ENCODE data around the gene SEMA3F.

SEMA3F gene

DNA sequence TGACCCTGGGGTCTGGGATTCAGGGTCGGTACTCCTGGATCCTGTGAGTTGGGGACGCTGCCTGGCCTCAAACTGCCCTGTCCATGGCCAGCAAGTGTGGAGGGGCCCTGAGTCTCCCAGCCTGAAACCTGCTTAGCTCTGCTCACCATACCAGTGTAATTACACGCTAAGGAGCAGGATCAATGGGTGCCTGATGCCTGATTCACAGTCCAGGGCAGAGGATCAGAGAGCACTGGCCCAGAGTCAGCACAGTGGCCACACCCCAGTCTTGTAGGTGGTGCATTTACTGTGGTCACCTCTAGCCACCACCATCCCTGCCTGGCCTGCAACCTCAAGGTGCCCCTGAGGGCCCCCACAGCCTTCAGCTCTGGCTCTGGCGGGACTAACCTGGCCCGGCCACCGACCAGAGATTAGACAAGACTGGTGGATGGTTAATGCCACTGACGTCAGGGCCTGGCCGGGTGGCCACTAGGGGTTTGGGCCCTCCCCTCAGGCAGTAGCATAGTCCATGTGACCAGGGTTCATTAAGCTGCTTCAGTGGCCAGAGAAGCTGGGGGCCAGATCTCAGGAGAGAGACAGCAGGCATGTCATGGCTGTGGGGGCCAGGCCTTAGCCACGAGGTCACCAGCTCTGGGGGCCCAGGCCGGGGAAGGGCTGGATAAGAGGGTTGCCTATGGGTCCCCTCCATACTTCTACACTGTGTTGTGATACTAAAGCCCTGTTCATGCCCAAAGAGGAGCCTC is 46.6 kb downstream of the SEMA3F start:
- H3K4me3 ChIP-seq (ENCODE audit: insufficient read depth in 1 of 2, low read depth in 1 of 2, low read length in 2 of 2): no peak overlapping the region
- H3K27me3 ChIP-seq (ENCODE audit: control insufficient read depth in 1 of 2, insufficient read depth in 1 of 2, low read length in 2 of 2): peaks cover 56 to 74% of the 10 kb centered on the region in 2 experiments
- no peak overlapping the region for H2AFZ ChIP-seq (ENCODE audit: low read depth, low read length)
- no peaks in the 10 kb centered on the region for H3K9me3 ChIP-seq (ENCODE audit: control insufficient read depth, low read length)
- no peak overlapping the region for H3K4me2 ChIP-seq (ENCODE audit: low read length, poor library complexity, severe bottlenecking)
- no peak overlapping the region for H2AK5ac ChIP-seq (ENCODE audit: low read length, severe bottlenecking)
- no peak overlapping the region for H4K91ac ChIP-seq (ENCODE audit: low read length)
- no peaks in the 10 kb centered on the region for H3K36me3 ChIP-seq (ENCODE audit: control insufficient read depth in 1 of 2, insufficient read depth in 2 of 2, low read depth in 1 of 2, low read length in 2 of 2)
- H2BK5ac ChIP-seq (ENCODE audit: low read depth, low read length, poor library complexity, severe bottlenecking): no peak overlapping the region
- H4K8ac ChIP-seq (ENCODE audit: low read length): no peak overlapping the region
- no peak overlapping the region for H3K4ac ChIP-seq (ENCODE audit: low read depth in 1 of 2, low read length in 2 of 2)
- WGBS: 80% methylated on average over 10 of the region's 10 CpGs
- no peak overlapping the region for H2BK12ac ChIP-seq (ENCODE audit: low read length in 2 of 2)
- no peak overlapping the region for H3K9ac ChIP-seq (ENCODE audit: low read length)
- H3K18ac ChIP-seq (ENCODE audit: low read depth in 1 of 2, low read length in 2 of 2): no peak overlapping the region
- H3K14ac ChIP-seq (ENCODE audit: low read length in 2 of 2): no peak overlapping the region
- no peak overlapping the region for H3K27ac ChIP-seq (ENCODE audit: low read length, poor library complexity, severe bottlenecking)
- no peak overlapping the region for H3K23ac ChIP-seq (ENCODE audit: low read length in 2 of 2)
- H2BK15ac ChIP-seq (ENCODE audit: low read depth, poor library complexity, severe bottlenecking): no peak overlapping the region
- peaks cover 22% of the 10 kb centered on the region for H3K4me1 ChIP-seq (ENCODE audit: control insufficient read depth, insufficient read depth, low read depth, low read length)
- no peak overlapping the region for H2BK120ac ChIP-seq (ENCODE audit: low read depth, low read length)
- DNase-seq: no peak
- H3K79me1 ChIP-seq (replicated peaks; ENCODE audit: low read length, poor library complexity, severe bottlenecking): no peaks in the 10 kb centered on the region

DNA sequence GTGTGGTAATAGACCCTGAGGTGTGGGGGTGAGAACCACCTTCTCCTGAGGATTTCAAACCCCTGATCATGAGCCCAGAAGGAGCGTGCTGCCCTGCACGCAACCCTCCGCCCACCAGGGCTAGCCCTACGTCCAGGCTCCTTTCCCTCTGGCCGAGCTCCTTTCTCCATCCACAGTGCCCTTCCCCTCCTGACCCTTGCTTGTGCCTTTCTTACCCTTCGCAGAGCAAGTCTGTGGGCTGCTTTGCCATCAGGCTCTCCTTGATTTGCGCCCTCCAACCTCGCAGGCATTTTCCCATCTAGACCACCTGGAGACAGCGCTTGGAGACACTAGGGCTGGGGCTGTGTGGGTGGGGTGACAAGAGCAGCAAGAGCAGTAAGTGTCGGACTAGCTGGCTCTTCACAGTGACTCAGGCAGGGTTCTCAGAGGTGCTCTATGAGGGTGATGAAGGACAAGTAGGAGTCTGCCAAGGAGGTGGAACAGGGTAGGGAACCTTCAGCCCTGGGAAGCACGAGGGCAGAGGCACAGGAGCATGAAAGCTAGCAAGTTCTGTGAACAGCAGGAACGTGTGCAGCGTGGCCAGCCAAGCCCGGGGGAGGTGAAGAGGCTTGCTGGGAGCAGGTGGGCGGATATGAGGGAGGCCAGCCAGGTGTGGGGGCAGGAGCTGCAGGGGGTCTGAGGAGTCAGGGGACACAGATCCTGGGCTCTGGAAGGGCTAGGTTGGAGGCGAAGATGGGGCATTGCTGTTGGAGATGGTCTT is 47.4 kb downstream of the SEMA3F start:
- 84% methylated on average over 16 of the region's 16 CpGs for WGBS
- H2BK15ac ChIP-seq (ENCODE audit: low read depth, poor library complexity, severe bottlenecking): no peak overlapping the region
- no peak for DNase-seq
- no peak overlapping the region for H3K4me2 ChIP-seq (ENCODE audit: low read length, poor library complexity, severe bottlenecking)
- H3K9me3 ChIP-seq (ENCODE audit: control insufficient read depth, low read length): no peaks in the 10 kb centered on the region
- H4K8ac ChIP-seq (ENCODE audit: low read length): no peak overlapping the region
- H2BK5ac ChIP-seq (ENCODE audit: low read depth, low read length, poor library complexity, severe bottlenecking): no peak overlapping the region
- no peak overlapping the region for H3K18ac ChIP-seq (ENCODE audit: low read depth in 1 of 2, low read length in 2 of 2)
- no peaks in the 10 kb centered on the region for H3K79me1 ChIP-seq (replicated peaks; ENCODE audit: low read length, poor library complexity, severe bottlenecking)
- H3K27ac ChIP-seq (ENCODE audit: low read length, poor library complexity, severe bottlenecking): no peak overlapping the region
- H3K23ac ChIP-seq (ENCODE audit: low read length in 2 of 2): peak overlapping the region in 1 of 2 experiments; percentile 15
- H3K9ac ChIP-seq (ENCODE audit: low read length): no peak overlapping the region
- no peak overlapping the region for H2AK5ac ChIP-seq (ENCODE audit: low read length, severe bottlenecking)
- no peak overlapping the region for H3K14ac ChIP-seq (ENCODE audit: low read length in 2 of 2)
- no peaks in the 10 kb centered on the region for H3K36me3 ChIP-seq (ENCODE audit: control insufficient read depth in 1 of 2, insufficient read depth in 2 of 2, low read depth in 1 of 2, low read length in 2 of 2)
- H3K27me3 ChIP-seq (ENCODE audit: control insufficient read depth in 1 of 2, insufficient read depth in 1 of 2, low read length in 2 of 2): peaks cover 64 to 70% of the 10 kb centered on the region in 2 experiments
- H4K91ac ChIP-seq (ENCODE audit: low read length): no peak overlapping the region
- H3K4ac ChIP-seq (ENCODE audit: low read depth in 1 of 2, low read length in 2 of 2): no peak overlapping the region
- no peak overlapping the region for H3K4me3 ChIP-seq (ENCODE audit: insufficient read depth in 1 of 2, low read depth in 1 of 2, low read length in 2 of 2)
- H2AFZ ChIP-seq (ENCODE audit: low read depth, low read length): no peak overlapping the region
- no peak overlapping the region for H2BK120ac ChIP-seq (ENCODE audit: low read depth, low read length)
- no peak overlapping the region for H2BK12ac ChIP-seq (ENCODE audit: low read length in 2 of 2)
- H3K4me1 ChIP-seq (ENCODE audit: control insufficient read depth, insufficient read depth, low read depth, low read length): peaks cover 22% of the 10 kb centered on the region

DNA sequence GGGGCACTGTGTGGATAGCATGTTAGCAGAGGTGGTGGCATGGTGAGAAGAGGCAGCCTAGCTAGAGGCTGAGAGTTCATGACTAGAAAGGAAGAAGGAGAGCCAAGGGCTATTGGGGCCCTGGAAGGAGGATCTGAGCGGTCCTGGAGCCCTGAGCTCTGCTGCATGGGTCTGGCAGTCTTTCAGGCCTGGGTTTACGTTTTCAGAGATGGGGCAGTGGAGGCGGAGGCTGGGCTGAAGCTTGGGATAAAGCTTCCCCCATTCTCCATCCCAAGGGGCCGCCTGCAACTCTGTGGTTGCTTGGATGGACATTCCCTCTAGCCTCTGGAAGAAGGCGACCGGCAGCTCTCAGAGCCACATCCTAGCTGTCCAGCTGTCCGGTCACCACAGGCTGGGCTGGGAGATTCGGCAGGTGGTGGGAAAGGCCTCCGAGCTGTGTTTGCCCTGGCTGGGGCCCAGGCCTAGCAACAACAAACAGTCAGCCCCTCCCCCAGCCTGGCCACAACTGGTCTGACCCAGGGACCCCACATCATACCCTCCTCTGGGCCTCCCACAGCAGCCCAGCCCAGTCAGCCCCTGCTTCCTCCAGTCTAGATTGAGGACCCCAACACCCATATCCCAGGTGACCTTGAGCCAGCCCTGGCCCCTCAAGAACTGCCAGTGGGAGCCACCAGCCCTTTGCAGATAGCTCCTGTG is 48.1 kb downstream of the SEMA3F start:
- Histone ChIP-seq H3K36me3 (ENCODE audit: control insufficient read depth in 1 of 2, insufficient read depth in 2 of 2, low read depth in 1 of 2, low read length in 2 of 2) (no peaks in the 10 kb centered on the region), H3K27me3 (ENCODE audit: control insufficient read depth in 1 of 2, insufficient read depth in 1 of 2, low read length in 2 of 2) (peaks cover 67 to 74% of the 10 kb centered on the region in 2 experiments), H3K27ac (ENCODE audit: low read length, poor library complexity, severe bottlenecking) (no peak overlapping the region), H3K9me3 (ENCODE audit: control insufficient read depth, low read length) (no peaks in the 10 kb centered on the region), H3K4me3 (ENCODE audit: insufficient read depth in 1 of 2, low read depth in 1 of 2, low read length in 2 of 2) (no peak overlapping the region), H3K79me1 (replicated peaks; ENCODE audit: low read length, poor library complexity, severe bottlenecking) (no peaks in the 10 kb centered on the region), H3K4ac (ENCODE audit: low read depth in 1 of 2, low read length in 2 of 2) (no peak overlapping the region), H2AFZ (ENCODE audit: low read depth, low read length) (no peak overlapping the region), H2BK15ac (ENCODE audit: low read depth, poor library complexity, severe bottlenecking) (no peak overlapping the region), H3K4me1 (ENCODE audit: control insufficient read depth, insufficient read depth, low read depth, low read length) (peaks cover 22% of the 10 kb centered on the region), H2BK12ac (ENCODE audit: low read length in 2 of 2) (no peak overlapping the region), H3K14ac (ENCODE audit: low read length in 2 of 2) (no peak overlapping the region), H4K91ac (ENCODE audit: low read length) (no peak overlapping the region), H3K18ac (ENCODE audit: low read depth in 1 of 2, low read length in 2 of 2) (no peak overlapping the region), H2BK120ac (ENCODE audit: low read depth, low read length) (no peak overlapping the region), H3K23ac (ENCODE audit: low read length in 2 of 2) (no peak overlapping the region), H3K9ac (ENCODE audit: low read length) (no peak overlapping the region), H4K8ac (ENCODE audit: low read length) (no peak overlapping the region), H3K4me2 (ENCODE audit: low read length, poor library complexity, severe bottlenecking) (no peak overlapping the region), H2AK5ac (ENCODE audit: low read length, severe bottlenecking) (no peak overlapping the region), H2BK5ac (ENCODE audit: low read depth, low read length, poor library complexity, severe bottlenecking) (no peak overlapping the region)
- WGBS: 82% methylated on average over 9 of the region's 9 CpGs
- no peak for DNase-seq
